Neuronal stem cell (in vitro differentiated cells): Measurements from ENCODE around the gene RAD51B. TPM values are rescaled to one million over a fixed set of nuclear protein-coding genes. Genes with fewer than 3 reads are reported as not detected.
A peak's percentile ranks its signal among the peaks of the same experiment; 100 is the strongest.

Source experiments
- DNase-seq: peaks from one replicate; pipeline ENCODE4 v3.0.0-alpha.2; 2013; ENCODE audit warnings: low spot score
- H2AFZ ChIP-seq: one replicate; pipeline ENCODE4 v1.6.1; 2013; ENCODE audit warnings: mild to moderate bottlenecking, low read length, inconsistent platforms
- H2AK5ac ChIP-seq: 2 replicates; pipeline ENCODE4 v1.6.1; 2013; ENCODE audit warnings: low read depth, mild to moderate bottlenecking, inconsistent platforms, low read length, moderate library complexity, mixed read lengths
- H2BK120ac ChIP-seq: 2 replicates; pipeline ENCODE4 v1.6.1; 2013; ENCODE audit warnings: low read depth, mild to moderate bottlenecking, inconsistent platforms, low read length, moderate library complexity, mixed read lengths
- H2BK12ac ChIP-seq: one replicate; pipeline ENCODE4 v1.6.1; 2013; ENCODE audit warnings: low read length, inconsistent platforms
- H2BK15ac ChIP-seq: 2 replicates; pipeline ENCODE4 v1.6.1; 2013; ENCODE audit warnings: mild to moderate bottlenecking, low read length, inconsistent platforms, mixed read lengths
- H2BK5ac ChIP-seq: one replicate; pipeline ENCODE4 v1.6.1; 2013; ENCODE audit warnings: inconsistent platforms, mild to moderate bottlenecking, low read length, moderate library complexity
- H3K14ac ChIP-seq: one replicate; pipeline ENCODE4 v1.6.1; 2013; ENCODE audit warnings: low read length, inconsistent platforms
- H3K18ac ChIP-seq: 2 replicates; pipeline ENCODE4 v1.6.1; 2013; ENCODE audit warnings: low read length, inconsistent platforms
- H3K23ac ChIP-seq: 2 replicates; pipeline ENCODE4 v1.6.1; 2013; ENCODE audit warnings: low read depth, mild to moderate bottlenecking, mixed read lengths, low read length, inconsistent platforms; ENCODE audit not compliant: poor library complexity
- H3K27ac ChIP-seq: replicated peaks from 3 replicates; pipeline ENCODE4 v1.5.1; 2013; ENCODE audit warnings: low read length, inconsistent platforms
- H3K27me3 ChIP-seq, 3 experiments: 2 replicates each; pipeline ENCODE4 v1.6.1; 2013; ENCODE audit warnings: low read length in 3 of 3, mild to moderate bottlenecking in 2 of 3, inconsistent platforms in 1 of 3, low read depth in 1 of 3, mixed read lengths in 1 of 3, moderate library complexity in 1 of 3; ENCODE audit not compliant: control insufficient read depth in 3 of 3, insufficient read depth in 3 of 3
- H3K36me3 ChIP-seq, 2 donors: replicated peaks in 1 of 2; 2 replicates each; pipeline ENCODE4 v1.6.1; 2013; ENCODE audit warnings: low read length in 2 of 2; ENCODE audit not compliant: control insufficient read depth in 2 of 2, insufficient read depth in 2 of 2
- H3K4ac ChIP-seq: 2 replicates; pipeline ENCODE4 v1.6.1; 2013; ENCODE audit warnings: inconsistent platforms, mild to moderate bottlenecking, low read length, moderate library complexity
- H3K4me1 ChIP-seq, 2 donors: 1 replicate in 1 of 2; 2 replicates in 1 of 2; pipeline ENCODE4 v1.6.1; 2013; ENCODE audit warnings: low read length in 2 of 2, low read depth in 1 of 2; ENCODE audit not compliant: control insufficient read depth in 2 of 2, insufficient read depth in 1 of 2
- H3K4me2 ChIP-seq: one replicate; pipeline ENCODE4 v1.6.1; 2013; ENCODE audit warnings: mild to moderate bottlenecking, low read length, inconsistent platforms; ENCODE audit not compliant: insufficient read depth, poor library complexity, severe bottlenecking
- H3K4me3 ChIP-seq, 2 donors: 2 replicates each; pipeline ENCODE4 v1.5.1; 2013; ENCODE audit warnings: low read length in 2 of 2, mild to moderate bottlenecking in 2 of 2, inconsistent platforms in 1 of 2, moderate library complexity in 1 of 2
- H3K79me1 ChIP-seq: one replicate; pipeline ENCODE4 v1.6.1; 2013; ENCODE audit warnings: low read depth, mild to moderate bottlenecking, inconsistent platforms, low read length, moderate library complexity
- H3K9ac ChIP-seq: one replicate; pipeline ENCODE4 v1.6.1; 2013; ENCODE audit warnings: mild to moderate bottlenecking, low read depth, low read length, inconsistent platforms; ENCODE audit not compliant: poor library complexity
- H3K9me3 ChIP-seq, 2 donors: replicated peaks in 1 of 2; 2 replicates each; pipeline versions ENCODE3 to v1.6.1; 2013; ENCODE audit warnings: low read length in 2 of 2, mild to moderate bottlenecking in 2 of 2, inconsistent platforms in 1 of 2, low read depth in 1 of 2, mixed read lengths in 1 of 2, moderate library complexity in 1 of 2; ENCODE audit not compliant: control insufficient read depth in 2 of 2, insufficient read depth in 1 of 2
- H4K8ac ChIP-seq: one replicate; pipeline ENCODE4 v1.6.1; 2013; ENCODE audit warnings: low read depth, mild to moderate bottlenecking, inconsistent platforms, low read length, moderate library complexity
- H4K91ac ChIP-seq: one replicate; pipeline ENCODE4 v1.6.1; 2013; ENCODE audit warnings: low read length, low read depth, mild to moderate bottlenecking, inconsistent platforms; ENCODE audit not compliant: poor library complexity
- WGBS, 2 donors: extraction: QIAGEN DNeasy Blood & Tissue Kit; methylation state at CpG; one replicate each; pipeline ENCODE4 v1.1.7; 2013; ENCODE audit warnings: missing lambda C conversion rate in 2 of 2, mixed read lengths in 1 of 2; ENCODE audit not compliant: insufficient read length in 2 of 2, insufficient replicate concordance in 1 of 2; ENCODE audit errors: extremely low coverage in 2 of 2; 5-methylcytosine and 5-hydroxymethylcytosine counted together
- polyA plus RNA-seq, 2 experiments: library from polyadenylated mRNA; stranded (reverse); fragments of 200-250 nt; gene quantifications; one replicate each; pipeline ENCODE4 v1.2.3, GENCODE V29; 2013

The RAD51B gene
- 7.5 TPM for polyA plus RNA-seq (2013, experiment 1 of 2)
- polyA plus RNA-seq (2013, experiment 2 of 2) = 7.7 TPM

GRCh38 chr14:67819563-67820421 lies at the start of gene RAD51B:
RAD51B (plus strand) TSS chr14:67819779.
- H3K4me1 ChIP-seq = peaks cover 7 to 11% of the 10 kb centered on the region in 2 donors
- peak within 1 kb of the TSS; percentile 85 for H2AFZ ChIP-seq
- H3K18ac ChIP-seq = peak within 1 kb of the TSS; percentile 44
- H2AK5ac ChIP-seq = no peak within 1 kb of the TSS
- no peak within 1 kb of the TSS for H2BK120ac ChIP-seq
- H3K27me3 ChIP-seq = no peaks in the 10 kb centered on the region
- no peak within 1 kb of the TSS for H4K91ac ChIP-seq
- H2BK12ac ChIP-seq = no peak within 1 kb of the TSS
- H3K14ac ChIP-seq = no peak within 1 kb of the TSS
- H3K4ac ChIP-seq = no peak within 1 kb of the TSS
- H3K27ac ChIP-seq = no peak within 1 kb of the TSS
- peak within 1 kb of the TSS; percentile 70 to 83 for H3K4me3 ChIP-seq
- peak within 1 kb of the TSS; percentile 79 for H3K9ac ChIP-seq
- H3K4me2 ChIP-seq = peak within 1 kb of the TSS; percentile 58
- H3K23ac ChIP-seq = no peak within 1 kb of the TSS
- no peaks in the 10 kb centered on the region for H3K9me3 ChIP-seq
- no peak within 1 kb of the TSS for H2BK15ac ChIP-seq
- no peaks in the 10 kb centered on the region for H3K79me1 ChIP-seq
- WGBS, 2 donors = no CpG with 5 or more reads among the region's 30 CpGs
- no peak within 1 kb of the TSS for H2BK5ac ChIP-seq
- peaks cover 0 to 9% of the 10 kb centered on the region in 2 donors for H3K36me3 ChIP-seq
- no peak within 1 kb of the TSS for H4K8ac ChIP-seq
- peak; percentile 81 for DNase-seq

DNA sequence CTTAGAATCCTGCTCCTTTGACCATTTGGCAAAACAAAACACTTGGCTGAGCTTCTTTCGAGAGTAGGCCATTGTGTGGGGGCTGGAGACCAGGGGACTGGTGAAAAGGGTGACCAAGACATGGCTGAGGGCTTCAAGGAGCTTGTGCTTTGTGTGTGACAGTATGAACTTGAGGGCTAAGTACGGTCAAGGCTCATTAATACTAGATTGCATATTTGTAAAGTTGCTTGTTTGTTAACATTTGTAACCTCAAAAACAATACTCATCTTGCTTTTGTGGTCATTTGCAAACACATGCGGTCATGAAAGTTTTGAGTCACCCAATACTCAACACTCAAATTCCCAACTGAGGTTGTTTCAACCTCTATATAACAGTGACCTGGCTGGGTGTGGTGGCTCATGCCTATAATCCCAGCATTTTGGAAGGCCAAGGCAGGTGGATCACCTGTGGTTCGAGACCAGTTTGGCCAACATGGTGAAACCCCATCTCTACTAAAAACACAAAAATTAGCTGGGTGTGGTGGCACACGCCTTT lies 45.7 kb upstream of the RAD51B start:
- Histone ChIP-seq H3K23ac (no peak overlapping the region), H2BK12ac (no peak overlapping the region), H3K4me2 (no peak overlapping the region), H2AFZ (no peak overlapping the region), H2BK5ac (no peak overlapping the region), H3K27ac (no peak overlapping the region), H3K18ac (no peak overlapping the region), H3K9ac (no peak overlapping the region), H3K14ac (no peak overlapping the region), H3K9me3 (no peaks in the 10 kb centered on the region), H2BK120ac (no peak overlapping the region), H2AK5ac (no peak overlapping the region), H3K4me1 (no peaks in the 10 kb centered on the region), H3K4ac (no peak overlapping the region), H4K91ac (no peak overlapping the region), H4K8ac (no peak overlapping the region), H3K4me3 (no peak overlapping the region), H3K27me3 (peaks cover 0 to 2% (median 0%) of the 10 kb centered on the region in 3 experiments), H3K36me3 (peaks cover 37 to 98% of the 10 kb centered on the region in 2 donors), H2BK15ac (no peak overlapping the region), H3K79me1 (no peaks in the 10 kb centered on the region)
- DNase-seq = no peak
- no CpG with 5 or more reads among the region's 5 CpGs for WGBS, 2 donors

DNA sequence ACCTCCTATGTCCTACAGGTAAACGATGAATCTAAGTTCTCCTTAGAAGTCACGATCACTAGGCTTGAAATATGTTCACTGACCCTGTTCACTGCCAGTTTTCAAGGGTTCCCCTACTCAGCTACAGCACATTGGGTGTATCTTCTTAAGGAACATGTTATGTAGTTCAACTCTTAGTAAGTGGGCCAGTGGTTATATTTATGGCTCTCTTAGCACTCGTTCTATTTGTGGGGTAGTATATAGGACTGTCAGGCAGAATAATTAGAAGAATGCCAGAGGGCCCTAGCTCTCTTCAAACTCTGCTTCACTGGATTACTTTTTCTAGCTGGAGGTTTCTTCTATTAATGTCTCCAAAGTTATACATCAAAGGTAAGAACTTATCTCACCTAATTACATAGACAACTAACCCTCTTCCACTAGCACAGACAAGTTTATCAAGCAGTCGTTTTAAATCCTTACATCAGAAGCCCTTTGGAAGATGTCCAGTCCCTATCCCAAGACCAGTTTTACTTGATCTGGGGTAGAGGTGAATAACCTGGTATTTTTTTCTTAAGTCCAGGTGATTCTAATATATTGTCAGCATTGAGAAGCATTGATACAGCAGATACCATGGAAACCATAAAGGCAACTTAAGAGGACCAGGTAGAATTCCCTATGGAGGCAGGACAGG lies 42.8 kb upstream of the RAD51B start:
- Histone ChIP-seq H3K4me1 (no peaks in the 10 kb centered on the region), H2BK15ac (no peak overlapping the region), H3K4ac (no peak overlapping the region), H3K27me3 (peaks cover 0 to 2% (median 0%) of the 10 kb centered on the region in 3 experiments), H3K9ac (no peak overlapping the region), H3K23ac (no peak overlapping the region), H3K79me1 (no peaks in the 10 kb centered on the region), H3K27ac (no peak overlapping the region), H4K91ac (no peak overlapping the region), H4K8ac (no peak overlapping the region), H2BK120ac (no peak overlapping the region), H3K4me3 (no peak overlapping the region), H2AFZ (no peak overlapping the region), H3K36me3 (peaks cover 34 to 97% of the 10 kb centered on the region in 2 donors), H2BK5ac (no peak overlapping the region), H2BK12ac (no peak overlapping the region), H3K9me3 (no peaks in the 10 kb centered on the region), H3K4me2 (no peak overlapping the region), H2AK5ac (no peak overlapping the region), H3K18ac (no peak overlapping the region), H3K14ac (no peak overlapping the region)
- WGBS, 2 donors = no CpG with 5 or more reads among the region's 4 CpGs
- DNase-seq = no peak

GRCh38 chr14:67778792-67779191 lies 40.8 kb upstream of the RAD51B start:
- H3K27ac ChIP-seq = no peak overlapping the region
- no peak overlapping the region for H3K23ac ChIP-seq
- H3K4me2 ChIP-seq = no peak overlapping the region
- no peak overlapping the region for H4K8ac ChIP-seq
- no peak overlapping the region for H2AK5ac ChIP-seq
- H3K79me1 ChIP-seq = no peaks in the 10 kb centered on the region
- H3K4me3 ChIP-seq = no peak overlapping the region
- DNase-seq = no peak
- no CpG with 5 or more reads among the region's 1 CpG for WGBS, 2 donors
- no peak overlapping the region for H3K9ac ChIP-seq
- peaks cover 40 to 97% of the 10 kb centered on the region in 2 donors for H3K36me3 ChIP-seq
- H2BK5ac ChIP-seq = no peak overlapping the region
- H3K4me1 ChIP-seq = no peaks in the 10 kb centered on the region
- H2BK12ac ChIP-seq = no peak overlapping the region
- no peak overlapping the region for H3K14ac ChIP-seq
- H3K18ac ChIP-seq = no peak overlapping the region
- H2AFZ ChIP-seq = no peak overlapping the region
- no peak overlapping the region for H2BK15ac ChIP-seq
- H2BK120ac ChIP-seq = no peak overlapping the region
- no peak overlapping the region for H3K4ac ChIP-seq
- H3K27me3 ChIP-seq = peaks cover 0 to 2% (median 0%) of the 10 kb centered on the region in 3 experiments
- no peaks in the 10 kb centered on the region for H3K9me3 ChIP-seq
- H4K91ac ChIP-seq = no peak overlapping the region
